ENCODE measurements around the gene FAM110C.

Gene FAM110C

DNA sequence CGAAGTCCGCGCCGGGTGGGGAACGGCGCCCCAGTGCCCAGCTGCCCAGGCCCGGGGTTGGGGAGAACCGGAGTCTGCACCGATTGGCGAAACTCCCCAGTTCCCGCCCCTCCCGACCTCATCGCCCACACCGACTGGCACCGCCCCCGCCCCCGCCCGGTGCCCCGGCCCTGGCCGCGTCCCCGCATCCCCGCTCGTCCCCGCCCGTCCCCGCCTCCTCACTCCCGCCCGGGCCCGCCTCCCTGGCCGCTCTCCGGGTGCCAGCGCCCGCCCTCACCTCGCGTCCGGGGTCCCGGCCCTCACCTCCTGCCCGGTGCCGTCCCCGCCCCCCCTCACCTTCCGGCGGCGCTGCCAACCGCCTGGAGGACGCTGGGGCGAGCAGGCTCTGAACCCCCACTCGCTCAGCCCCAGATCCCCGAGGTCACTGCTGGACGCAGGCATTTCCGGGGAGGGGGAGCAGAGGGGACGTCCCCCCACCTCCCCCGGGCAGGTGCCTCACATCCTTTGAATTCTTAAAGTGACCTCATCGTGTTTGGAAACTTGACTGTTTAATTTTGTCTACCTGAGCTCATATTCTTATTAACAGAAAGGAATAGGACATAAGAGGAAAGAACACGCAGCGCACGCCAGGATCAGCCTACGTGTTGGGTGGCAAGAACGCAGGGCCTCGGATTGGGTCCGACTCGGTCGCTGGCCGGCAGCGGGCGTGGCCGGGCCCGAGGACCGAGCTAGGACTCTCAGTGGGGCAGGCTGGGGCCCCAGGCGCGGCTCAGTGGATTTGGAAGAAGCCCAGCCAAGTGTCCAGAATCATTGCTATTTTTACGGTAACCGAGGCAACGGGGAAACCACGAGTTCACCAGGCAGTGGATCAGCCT, at the start of gene FAM110C:
Gene FAM110C, minus strand, starts transcription at position 35 of the 875 bp plus-strand sequence. CDS start 120 bp downstream, outside the sequence.
- H3K27me3 ChIP-seq (ENCODE audit: low read depth, low read length) = no peaks in the 10 kb centered on the region
- no peaks in the 10 kb centered on the region for H3K79me2 ChIP-seq (ENCODE audit: low read length)
- no peaks in the 10 kb centered on the region for H3K4me1 ChIP-seq (ENCODE audit: low read length)
- H2AFZ ChIP-seq (ENCODE audit: low read depth, low read length) = no peak within 1 kb of the TSS
- no peaks in the 10 kb centered on the region for H3K36me3 ChIP-seq (replicated peaks; ENCODE audit: low read depth, low read length)
- H3K4me3 ChIP-seq (ENCODE audit: low read length) = no peak within 1 kb of the TSS
- TF ChIP-seq EZH2phosphoT487 (IDR thresholded peaks at IDR 0.05; ENCODE audit: low read depth) (no peak), CTCF (IDR thresholded peaks at IDR 0.05; ENCODE audit: low read depth, low read length) (no peak)
- H3K27ac ChIP-seq (ENCODE audit: low read length) = no peak within 1 kb of the TSS
- no peak within 1 kb of the TSS for H3K4me2 ChIP-seq (ENCODE audit: low read length)
- H4K20me1 ChIP-seq (ENCODE audit: insufficient read depth, low read length) = no peaks in the 10 kb centered on the region
- no peaks in the 10 kb centered on the region for H3K9me3 ChIP-seq (ENCODE audit: insufficient read depth, low read length)
- no peak within 1 kb of the TSS for H3K9ac ChIP-seq (ENCODE audit: low read length)

- H3K4me3 ChIP-seq (ENCODE audit: low read length) = no peak overlapping the region
- no peak for TF ChIP-seq EZH2phosphoT487 (IDR thresholded peaks at IDR 0.05; ENCODE audit: low read depth)
- TF ChIP-seq CTCF (IDR thresholded peaks at IDR 0.05; ENCODE audit: low read depth, low read length) = no peak
- H3K9me3 ChIP-seq (ENCODE audit: insufficient read depth, low read length) = no peaks in the 10 kb centered on the region
- H3K27me3 ChIP-seq (ENCODE audit: low read depth, low read length) = no peaks in the 10 kb centered on the region
- no peaks in the 10 kb centered on the region for H3K36me3 ChIP-seq (replicated peaks; ENCODE audit: low read depth, low read length)
- H3K4me2 ChIP-seq (ENCODE audit: low read length) = no peak overlapping the region
- H4K20me1 ChIP-seq (ENCODE audit: insufficient read depth, low read length) = no peaks in the 10 kb centered on the region
- H3K4me1 ChIP-seq (ENCODE audit: low read length) = no peaks in the 10 kb centered on the region
- H2AFZ ChIP-seq (ENCODE audit: low read depth, low read length) = no peak overlapping the region
- H3K27ac ChIP-seq (ENCODE audit: low read length) = no peak overlapping the region
- H3K79me2 ChIP-seq (ENCODE audit: low read length) = no peaks in the 10 kb centered on the region
- no peak overlapping the region for H3K9ac ChIP-seq (ENCODE audit: low read length)
These were observed 46.0 kb upstream of the FAM110C start for GRCh38 chr2:92326-92725.

DNA sequence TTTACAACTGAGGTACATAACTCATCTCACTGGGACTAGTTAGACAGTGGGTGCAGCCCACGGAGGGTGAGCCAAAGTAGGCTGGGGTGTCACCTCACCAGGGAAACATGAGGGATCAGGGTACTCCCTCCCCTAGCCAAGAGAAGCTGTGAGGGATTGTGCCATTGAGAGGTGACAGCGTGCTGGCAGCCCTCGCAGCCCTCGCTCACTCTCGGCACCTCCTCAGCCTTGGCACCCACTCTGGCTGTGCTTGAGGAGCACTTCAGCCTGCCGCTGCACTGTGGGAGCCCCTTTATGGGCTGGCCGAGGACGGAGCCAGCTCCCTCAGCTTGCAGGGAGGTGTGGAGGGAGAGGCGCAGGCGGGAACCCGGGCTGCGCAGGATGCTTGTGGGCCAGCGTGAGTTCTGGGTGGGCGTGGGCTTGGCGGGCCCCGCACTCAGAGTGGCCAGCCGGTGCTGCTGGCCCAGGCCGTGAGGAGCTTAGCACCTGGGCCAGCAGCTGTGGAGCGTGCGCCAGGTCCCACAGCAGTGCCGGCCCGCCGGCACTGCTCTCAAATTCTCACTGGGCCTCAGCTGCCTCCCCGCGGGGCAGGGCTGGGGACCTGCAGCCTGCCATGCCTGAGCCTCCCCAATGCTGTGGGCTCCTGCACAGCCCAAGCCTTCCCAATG, 44.5 kb upstream of the FAM110C start:
- H2AFZ ChIP-seq (ENCODE audit: low read depth, low read length) = no peak overlapping the region
- H3K9ac ChIP-seq (ENCODE audit: low read length) = no peak overlapping the region
- no peaks in the 10 kb centered on the region for H3K9me3 ChIP-seq (ENCODE audit: insufficient read depth, low read length)
- H3K4me1 ChIP-seq (ENCODE audit: low read length) = no peaks in the 10 kb centered on the region
- H3K27ac ChIP-seq (ENCODE audit: low read length) = no peak overlapping the region
- H3K27me3 ChIP-seq (ENCODE audit: low read depth, low read length) = no peaks in the 10 kb centered on the region
- H3K4me2 ChIP-seq (ENCODE audit: low read length) = no peak overlapping the region
- H3K36me3 ChIP-seq (replicated peaks; ENCODE audit: low read depth, low read length) = no peaks in the 10 kb centered on the region
- H4K20me1 ChIP-seq (ENCODE audit: insufficient read depth, low read length) = no peaks in the 10 kb centered on the region
- no peak overlapping the region for H3K4me3 ChIP-seq (ENCODE audit: low read length)
- H3K79me2 ChIP-seq (ENCODE audit: low read length) = no peaks in the 10 kb centered on the region
- TF ChIP-seq EZH2phosphoT487 (IDR thresholded peaks at IDR 0.05; ENCODE audit: low read depth) = no peak
- TF ChIP-seq CTCF (IDR thresholded peaks at IDR 0.05; ENCODE audit: low read depth, low read length) = no peak

- Histone ChIP-seq H3K9ac (ENCODE audit: low read length) (no peak overlapping the region), H4K20me1 (ENCODE audit: insufficient read depth, low read length) (no peaks in the 10 kb centered on the region), H3K36me3 (replicated peaks; ENCODE audit: low read depth, low read length) (no peaks in the 10 kb centered on the region), H3K9me3 (ENCODE audit: insufficient read depth, low read length) (no peaks in the 10 kb centered on the region), H3K79me2 (ENCODE audit: low read length) (no peaks in the 10 kb centered on the region), H3K4me1 (ENCODE audit: low read length) (no peaks in the 10 kb centered on the region), H3K27ac (ENCODE audit: low read length) (no peak overlapping the region), H3K4me2 (ENCODE audit: low read length) (no peak overlapping the region), H3K4me3 (ENCODE audit: low read length) (no peak overlapping the region), H3K27me3 (ENCODE audit: low read depth, low read length) (no peaks in the 10 kb centered on the region), H2AFZ (ENCODE audit: low read depth, low read length) (no peak overlapping the region)
- TF ChIP-seq CTCF (IDR thresholded peaks at IDR 0.05; ENCODE audit: low read depth, low read length) (no peak), EZH2phosphoT487 (IDR thresholded peaks at IDR 0.05; ENCODE audit: low read depth) (no peak)
These were observed 39.5 kb upstream of the FAM110C start for GRCh38 chr2:85761-86160.

Measured in OCI-LY3 (cell line).